Measurements from ENCODE around the gene EFCAB7.

GRCh38 chr1:63620671-63621070 lies 97.3 kb downstream of the EFCAB7 start:
- no peak for TF ChIP-seq CTCF (IDR thresholded peaks at IDR 0.05)
- no peak for TF ChIP-seq POLR2A (IDR thresholded peaks at IDR 0.05)
